Measurements from ENCODE around the gene XRCC5.
A peak's percentile ranks its signal among the peaks of the same experiment; 100 is the strongest.

Gene XRCC5

DNA sequence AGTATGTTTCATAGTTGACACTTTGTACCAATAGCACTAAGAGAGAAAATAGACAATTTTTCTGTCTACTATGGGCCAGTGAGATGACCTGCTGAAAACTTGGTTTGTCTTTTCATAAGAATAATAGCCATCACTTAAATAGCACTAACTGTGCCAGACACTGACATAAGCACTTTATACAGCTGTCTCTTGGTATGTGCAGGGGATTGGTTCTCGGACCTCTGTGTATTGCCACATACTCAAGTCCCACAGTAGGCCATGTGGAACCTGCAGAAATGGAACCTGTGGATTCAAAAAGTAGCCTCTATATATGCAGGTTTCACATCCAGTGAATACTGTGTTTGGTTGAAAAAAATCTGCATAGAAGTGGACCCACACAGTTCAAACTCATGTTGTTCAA lies 126.7 kb downstream of the XRCC5 start:
- DNase-seq: no peak

DNA sequence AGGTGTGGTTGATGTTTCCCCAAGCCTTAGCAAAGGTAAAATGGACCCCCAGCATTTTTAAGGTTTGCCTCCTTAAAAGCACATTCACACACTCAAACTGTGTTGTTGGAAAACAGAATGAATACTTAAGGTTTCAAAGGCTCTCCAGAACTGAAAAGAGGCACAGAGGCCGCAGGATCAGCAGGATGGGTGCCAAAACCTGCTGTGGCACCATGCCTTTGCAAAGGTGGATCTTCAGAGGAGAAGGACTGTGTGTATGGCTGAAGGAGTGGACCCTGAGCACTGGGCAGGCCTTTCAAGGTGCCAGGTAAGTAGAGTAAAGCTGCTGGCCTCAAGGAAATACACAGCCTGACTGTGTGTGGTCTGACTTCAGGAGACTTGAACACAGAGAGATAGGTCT lies 127.3 kb downstream of the XRCC5 start:
- DNase-seq: no peak

- DNase-seq: peak; percentile 98
Measured at GRCh38 chr2:216242365-216242764, 133.2 kb downstream of the XRCC5 start.

GRCh38 chr2:216243026-216243425 lies 133.9 kb downstream of the XRCC5 start:
- no peak for DNase-seq

- no peak for DNase-seq
Measured at GRCh38 chr2:216245391-216245975, 136.3 kb downstream of the XRCC5 start.

GRCh38 chr2:216246766-216247165 lies 137.6 kb downstream of the XRCC5 start:
- DNase-seq: peak; percentile 25
